ENCODE measurements around the gene LDLRAD3. TPM values are rescaled to one million over a fixed set of nuclear protein-coding genes. Genes with fewer than 3 reads are reported as not detected.
"Not testable (repeated sequence)": the region's sequence is repeated elsewhere in the genome, so short reads cannot be mapped to it uniquely, and the experiment has no call there.

Gene LDLRAD3
- total RNA-seq, 1 donor from 2014 or later = 10.2 TPM

DNA sequence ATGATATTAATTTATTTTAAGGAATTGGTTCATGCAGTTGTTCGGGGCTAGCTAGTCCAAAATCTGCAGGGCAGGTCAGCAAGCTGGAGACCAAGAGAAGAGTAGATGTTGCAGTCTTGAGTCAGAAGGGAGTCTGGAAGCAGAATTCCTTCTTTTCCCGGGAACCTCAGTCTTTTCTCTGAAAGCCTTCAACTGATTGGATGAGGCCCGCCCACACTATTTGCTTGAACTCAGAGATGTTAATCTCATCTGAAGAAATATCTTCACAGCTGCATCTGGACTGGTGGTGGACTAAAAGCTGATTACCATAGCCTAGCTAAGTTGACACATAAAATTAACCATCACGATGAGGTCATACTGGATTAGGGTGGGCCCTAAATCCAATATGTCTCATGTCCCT is 223.2 kb downstream of the LDLRAD3 start:
- no peak for TF ChIP-seq CTCF (IDR thresholded peaks at IDR 0.05; ENCODE audit: insufficient read depth, low read length, poor library complexity, severe bottlenecking)
- Histone ChIP-seq H3K27me3 (ENCODE audit: control insufficient read depth, insufficient read depth, low read length) (no peaks in the 10 kb centered on the region), H3K4me3 (ENCODE audit: low read depth, low read length) (no peak overlapping the region), H3K36me3 (ENCODE audit: control insufficient read depth, insufficient read depth, low read length) (no peaks in the 10 kb centered on the region)
- no peak for DNase-seq (ENCODE audit: low read depth)

DNA sequence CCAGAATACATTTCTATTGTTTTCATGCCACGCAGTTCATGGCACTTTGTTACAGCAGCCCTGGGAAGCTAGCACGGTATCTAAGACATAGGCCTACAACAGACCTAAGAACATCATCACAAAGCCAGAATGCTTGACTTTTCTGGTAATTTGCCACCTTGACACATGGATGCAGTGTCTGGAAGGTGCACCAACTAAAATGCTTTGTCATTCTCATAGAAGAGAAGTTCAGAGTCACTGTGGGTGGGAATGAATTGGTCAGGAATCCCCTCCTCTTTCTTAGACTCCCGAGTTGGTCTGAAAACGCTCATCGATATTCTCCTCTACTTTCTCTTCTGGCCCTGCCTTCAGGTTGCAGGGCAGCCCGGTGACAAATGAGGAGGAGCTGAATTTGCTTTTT is 223.9 kb downstream of the LDLRAD3 start:
- no peak for DNase-seq (ENCODE audit: low read depth)
- Histone ChIP-seq H3K27me3 (ENCODE audit: control insufficient read depth, insufficient read depth, low read length) (no peaks in the 10 kb centered on the region), H3K4me3 (ENCODE audit: low read depth, low read length) (no peak overlapping the region), H3K36me3 (ENCODE audit: control insufficient read depth, insufficient read depth, low read length) (no peaks in the 10 kb centered on the region)
- TF ChIP-seq CTCF (IDR thresholded peaks at IDR 0.05; ENCODE audit: insufficient read depth, low read length, poor library complexity, severe bottlenecking) = no peak

DNA sequence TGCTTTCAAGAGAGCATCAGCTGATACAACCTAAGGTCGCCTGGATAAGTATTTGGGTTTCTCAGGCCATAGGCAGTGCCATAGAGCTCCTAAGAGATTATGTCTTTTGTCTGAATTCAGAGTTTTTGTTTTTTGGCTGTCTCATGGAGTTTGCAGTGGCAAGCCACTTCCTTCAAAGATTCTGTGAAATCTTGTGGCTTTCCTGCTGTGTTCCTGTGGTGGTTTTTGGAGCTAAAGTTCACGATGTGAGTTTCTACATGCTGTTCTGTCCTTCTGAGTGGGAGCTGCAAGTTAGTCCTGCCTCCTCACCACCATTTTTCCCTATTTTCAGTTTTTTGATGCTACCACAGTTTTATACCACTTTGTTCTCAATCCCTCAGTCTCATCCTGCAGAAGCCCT is 234.0 kb downstream of the LDLRAD3 start:
- TF ChIP-seq CTCF (IDR thresholded peaks at IDR 0.05; ENCODE audit: insufficient read depth, low read length, poor library complexity, severe bottlenecking) = no peak
- H3K27me3 ChIP-seq (ENCODE audit: control insufficient read depth, insufficient read depth, low read length) = no peaks in the 10 kb centered on the region
- no peaks in the 10 kb centered on the region for H3K36me3 ChIP-seq (ENCODE audit: control insufficient read depth, insufficient read depth, low read length)
- DNase-seq (ENCODE audit: low read depth) = no peak
- no peak overlapping the region for H3K4me3 ChIP-seq (ENCODE audit: low read depth, low read length)

GRCh38 chr11:36186340-36187175 is 242.7 kb downstream of the LDLRAD3 start:
- TF ChIP-seq CTCF (IDR thresholded peaks at IDR 0.05; ENCODE audit: insufficient read depth, low read length, poor library complexity, severe bottlenecking) = no peak
- DNase-seq (ENCODE audit: low read depth) = no peak
- Histone ChIP-seq H3K27me3 (ENCODE audit: control insufficient read depth, insufficient read depth, low read length) (no peaks in the 10 kb centered on the region), H3K4me3 (ENCODE audit: low read depth, low read length) (no peak overlapping the region), H3K36me3 (ENCODE audit: control insufficient read depth, insufficient read depth, low read length) (no peaks in the 10 kb centered on the region)

DNA sequence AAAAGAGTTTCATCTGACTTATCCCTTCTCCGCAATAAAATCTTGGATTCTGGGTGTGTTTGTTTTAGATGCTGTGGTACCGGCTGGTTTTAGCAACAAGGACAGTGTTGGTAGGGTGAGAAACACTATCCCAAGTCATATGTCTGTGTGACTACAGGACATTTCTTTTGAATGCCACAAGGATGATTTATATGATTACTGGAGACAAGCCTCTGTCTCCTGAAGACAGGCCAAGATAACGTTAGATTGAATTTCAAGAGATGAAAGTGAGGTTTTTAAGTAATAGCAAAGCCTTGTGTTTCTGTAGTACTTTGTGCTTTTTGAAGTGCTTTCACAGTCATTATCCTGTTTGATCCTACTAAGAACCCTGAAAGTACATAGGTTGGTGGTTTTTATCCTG is 243.8 kb downstream of the LDLRAD3 start:
- no peaks in the 10 kb centered on the region for H3K27me3 ChIP-seq (ENCODE audit: control insufficient read depth, insufficient read depth, low read length)
- no peak for DNase-seq (ENCODE audit: low read depth)
- H3K4me3 ChIP-seq (ENCODE audit: low read depth, low read length) = no peak overlapping the region
- H3K36me3 ChIP-seq (ENCODE audit: control insufficient read depth, insufficient read depth, low read length) = no peaks in the 10 kb centered on the region
- TF ChIP-seq CTCF (IDR thresholded peaks at IDR 0.05; ENCODE audit: insufficient read depth, low read length, poor library complexity, severe bottlenecking) = no peak

- not testable (repeated sequence) for DNase-seq (ENCODE audit: low read depth); H3K27me3 ChIP-seq (ENCODE audit: control insufficient read depth, insufficient read depth, low read length); H3K36me3 ChIP-seq (ENCODE audit: control insufficient read depth, insufficient read depth, low read length); H3K4me3 ChIP-seq (ENCODE audit: low read depth, low read length)
Measured at GRCh38 chr11:36189735-36190134, 245.9 kb downstream of the LDLRAD3 start.

All from kidney epithelial cell (primary cell).